Measurements from ENCODE around the gene PRB4.

Gene PRB4

DNA sequence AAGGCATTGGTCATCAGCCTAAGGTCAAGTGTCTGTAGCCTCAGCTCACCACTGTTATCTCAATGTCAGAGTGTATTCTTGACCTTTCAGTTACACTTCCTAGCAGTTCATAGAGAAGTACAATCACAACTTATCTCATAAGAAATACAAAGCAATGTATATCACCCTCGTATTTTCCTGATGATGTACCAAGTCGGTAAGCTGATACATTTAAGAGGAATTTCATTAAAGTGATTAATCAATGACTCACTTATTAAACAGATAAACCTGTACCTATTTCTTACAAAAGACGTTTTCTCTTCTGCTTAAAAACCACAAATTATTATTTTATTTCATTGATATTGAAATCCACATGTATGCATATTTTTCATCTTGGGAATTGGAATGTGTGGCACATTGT, 36.8 kb downstream of the PRB4 start:
- H3K4me3 ChIP-seq (ENCODE audit: low read depth, low read length), result no peak overlapping the region
- TF ChIP-seq, protein P1, sequence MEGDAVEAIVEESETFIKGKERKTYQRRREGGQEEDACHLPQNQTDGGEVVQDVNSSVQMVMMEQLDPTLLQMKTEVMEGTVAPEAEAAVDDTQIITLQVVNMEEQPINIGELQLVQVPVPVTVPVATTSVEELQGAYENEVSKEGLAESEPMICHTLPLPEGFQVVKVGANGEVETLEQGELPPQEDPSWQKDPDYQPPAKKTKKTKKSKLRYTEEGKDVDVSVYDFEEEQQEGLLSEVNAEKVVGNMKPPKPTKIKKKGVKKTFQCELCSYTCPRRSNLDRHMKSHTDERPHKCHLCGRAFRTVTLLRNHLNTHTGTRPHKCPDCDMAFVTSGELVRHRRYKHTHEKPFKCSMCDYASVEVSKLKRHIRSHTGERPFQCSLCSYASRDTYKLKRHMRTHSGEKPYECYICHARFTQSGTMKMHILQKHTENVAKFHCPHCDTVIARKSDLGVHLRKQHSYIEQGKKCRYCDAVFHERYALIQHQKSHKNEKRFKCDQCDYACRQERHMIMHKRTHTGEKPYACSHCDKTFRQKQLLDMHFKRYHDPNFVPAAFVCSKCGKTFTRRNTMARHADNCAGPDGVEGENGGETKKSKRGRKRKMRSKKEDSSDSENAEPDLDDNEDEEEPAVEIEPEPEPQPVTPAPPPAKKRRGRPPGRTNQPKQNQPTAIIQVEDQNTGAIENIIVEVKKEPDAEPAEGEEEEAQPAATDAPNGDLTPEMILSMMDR (IDR thresholded peaks at IDR 0.05; ENCODE audit: low read depth, low read length), result no peak

DNA sequence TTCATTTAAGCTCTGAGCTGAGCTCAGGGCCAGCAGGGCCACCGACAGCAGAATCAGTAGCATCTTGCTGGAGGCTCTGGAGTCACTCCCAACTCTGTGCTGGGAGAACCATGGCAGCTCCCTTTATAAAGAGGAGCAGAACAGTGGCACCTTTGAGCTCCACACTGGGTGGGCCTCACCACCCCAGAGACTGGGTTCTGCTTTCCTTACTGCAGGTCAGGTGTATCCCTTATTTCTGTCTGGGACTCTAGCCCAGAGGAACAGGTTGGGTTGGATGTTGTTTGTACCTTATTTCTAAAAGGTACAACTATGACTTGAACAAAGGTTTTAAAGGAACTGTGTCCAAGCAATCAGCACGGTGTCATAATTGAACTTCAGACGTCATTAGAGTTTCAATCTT, 40.6 kb downstream of the PRB4 start, which contains the start of gene PRB3:
TSS of gene PRB3 (minus strand) at position 101 of the 400 bp plus-strand sequence. CDS start at position 63, 38 bp downstream.
- no peak within 1 kb of the TSS for H3K4me3 ChIP-seq (ENCODE audit: low read depth, low read length)
- TF ChIP-seq, protein P1 (IDR thresholded peaks at IDR 0.05; ENCODE audit: low read depth, low read length), result no peak

DNA sequence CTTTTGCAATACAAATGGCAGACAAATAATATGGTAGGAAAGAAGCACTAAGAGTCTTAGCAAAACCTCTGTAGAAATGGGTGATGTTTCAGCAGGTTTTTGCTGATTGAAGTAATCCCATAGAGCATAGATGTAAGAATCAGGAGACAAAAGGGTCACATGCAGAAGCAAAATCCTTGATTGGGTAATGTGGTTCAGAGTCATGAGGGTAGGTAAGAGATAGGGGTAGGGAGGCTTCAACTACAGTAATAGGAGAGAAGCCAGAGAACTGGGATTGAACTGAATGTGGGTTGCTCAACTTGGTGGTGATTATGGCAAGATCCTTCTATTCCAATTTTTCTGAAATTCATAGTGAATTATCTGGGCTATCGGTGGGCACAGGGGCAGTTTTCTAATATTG, 45.7 kb downstream of the PRB4 start:
- TF ChIP-seq, protein P1 (IDR thresholded peaks at IDR 0.05; ENCODE audit: low read depth, low read length), result no peak
- no peak overlapping the region for H3K4me3 ChIP-seq (ENCODE audit: low read depth, low read length)

Measured in WI38 (cell line).